Activated naive CD4-positive, alpha-beta T cell treated with anti-CD3 and anti-CD28 coated beads, Interleukin-2, amount 50 U/mL, for 72 hours (primary cell): ENCODE results near the gene OVAAL. TPM values are rescaled to one million over a fixed set of nuclear protein-coding genes. Genes with fewer than 3 reads are reported as not detected.

Source experiments
- ATAC-seq, 2 donors: fragments of 150-1000 bp; cut with Tn5 transposase; 2 replicates each; pipeline ENCODE4 v1.10.0; 2021; ENCODE audit warnings: mild to moderate bottlenecking in 2 of 2, moderate library complexity in 2 of 2
- DNase-seq, 2 donors: peaks; one replicate each; pipeline ENCODE4 v3.0.0; 2021 to 2022; ENCODE audit warnings: low spot score in 2 of 2
- H3K27ac Mint-ChIP-seq, 2 donors: one replicate each; pipeline ENCODE4 v1.8.0; 2022; ENCODE audit warnings: mild to moderate bottlenecking in 2 of 2, mixed read lengths in 2 of 2
- H3K36me3 Mint-ChIP-seq, 2 donors: one replicate each; pipeline ENCODE4 v1.8.0; 2022; ENCODE audit warnings: mixed read lengths in 2 of 2
- H3K9me3 Mint-ChIP-seq, 2 donors: one replicate each; pipeline ENCODE4 v1.8.0; 2022; ENCODE audit warnings: mixed read lengths in 2 of 2
- total RNA-seq, 2 donors: library from RNA; stranded (reverse); gene quantifications; one replicate each; pipeline ENCODE4 v1.2.3, GENCODE V29; 2022

Gene OVAAL
- total RNA-seq, 2 donors from 2014 or later, result not detected

GRCh38 chr1:180610556-180611015, 51.8 kb downstream of the OVAAL start:
- H3K9me3 Mint-ChIP-seq, result peaks cover 0 to 3% of the 10 kb centered on the region in 2 donors
- H3K36me3 Mint-ChIP-seq, result peaks cover 0 to 6% of the 10 kb centered on the region in 2 donors
- ATAC-seq, result no peak
- no peak overlapping the region for H3K27ac Mint-ChIP-seq
- no peak for DNase-seq

GRCh38 chr1:180611016-180611930, 52.5 kb downstream of the OVAAL start:
- Mint-ChIP-seq H3K36me3 (peaks cover 0 to 6% of the 10 kb centered on the region in 2 donors), H3K27ac (no peak overlapping the region), H3K9me3 (peaks cover 0 to 3% of the 10 kb centered on the region in 2 donors)
- DNase-seq, result no peak
- no peak for ATAC-seq

- Mint-ChIP-seq H3K27ac (no peak overlapping the region), H3K36me3 (peaks cover 0 to 6% of the 10 kb centered on the region in 2 donors), H3K9me3 (peaks cover 0 to 3% of the 10 kb centered on the region in 2 donors)
- no peak for ATAC-seq
- no peak for DNase-seq
Observed at GRCh38 chr1:180612632-180613031, 53.9 kb downstream of the OVAAL start.

- ATAC-seq, result no peak
Observed at GRCh38 chr1:180614730-180615129, 56.0 kb downstream of the OVAAL start.

GRCh38 chr1:180615493-180616290, 56.9 kb downstream of the OVAAL start:
- Mint-ChIP-seq H3K36me3 (peaks cover 0 to 6% of the 10 kb centered on the region in 2 donors), H3K27ac (no peak overlapping the region), H3K9me3 (peaks cover 0 to 3% of the 10 kb centered on the region in 2 donors)
- ATAC-seq, result no peak
- no peak for DNase-seq

More at GRCh38 chr1:180614730-180615129, 56.0 kb downstream of the OVAAL start:
- Mint-ChIP-seq H3K36me3 (peaks cover 0 to 6% of the 10 kb centered on the region in 2 donors), H3K9me3 (peaks cover 0 to 3% of the 10 kb centered on the region in 2 donors), H3K27ac (no peak overlapping the region)
- DNase-seq, result no peak

Other genes with a start within 250 kb of the OVAAL start
- 10 to 100 TPM; 18.6 to 51.2 TPM for gene ACBD6, start 56.4 kb upstream of the OVAAL start, total RNA-seq
- gene XPR1, start 73.1 kb downstream of the OVAAL start, total RNA-seq, result 10 to 100 TPM; 15.2 to 18.6 TPM